Left ventricle myocardium inferior (tissue), 1 donor: ENCODE results near the gene RPS25. TPM values are rescaled to one million over a fixed set of nuclear protein-coding genes. Genes with fewer than 3 reads are reported as not detected.

Experiments
- DNase-seq: peaks from one replicate; pipeline ENCODE4 v3.0.0-alpha.2; 2020
- H3K27ac ChIP-seq: fragments of 200-600 bp; replicated peaks from 2 replicates; pipeline ENCODE4 v1.8.0; 2021
- H3K27me3 ChIP-seq: fragments of 200-600 bp; 2 replicates; pipeline ENCODE4 v1.8.0; 2021; ENCODE audit warnings: low read depth
- H3K36me3 ChIP-seq: fragments of 200-600 bp; 2 replicates; pipeline ENCODE4 v1.8.0; 2021
- H3K4me1 ChIP-seq: fragments of 200-600 bp; 2 replicates; pipeline ENCODE4 v1.8.0; 2021
- H3K4me3 ChIP-seq: fragments of 200-600 bp; 2 replicates; pipeline ENCODE4 v1.8.0; 2021; ENCODE audit warnings: mild to moderate bottlenecking, moderate library complexity
- H3K9me3 ChIP-seq: fragments of 200-600 bp; replicated peaks from 2 replicates; pipeline ENCODE4 v1.8.0; 2021
- intact Hi-C: fragments of 100-400 bp; cut with micrococcal nuclease; formaldehyde crosslinking; loops from one replicate; pipeline ENCODE4 v1.11.0; 2022
- total RNA-seq: library from RNA; stranded (reverse); fragmentation: NEBNext Ultra II Directional; extraction: Animal tissue kit (Norgen Biotek cat#: 25700); gene quantifications from one replicate; pipeline ENCODE4 v1.2.1, GENCODE V29; 2021
- TF ChIP-seq, protein P1 (sequence below): fragments of 200-600 bp; IDR thresholded peaks from 2 replicates; pipeline ENCODE4 v1.8.0; 2021; ENCODE audit warnings: antibody characterized with exemption, mild to moderate bottlenecking, borderline replicate concordance
- donor health status: DM: no; HTN: yes; CAD: no; lungs with severe emphysema.

The RPS25 gene
- total RNA-seq, 1 donor from 2014 or later = 767 TPM

DNA sequence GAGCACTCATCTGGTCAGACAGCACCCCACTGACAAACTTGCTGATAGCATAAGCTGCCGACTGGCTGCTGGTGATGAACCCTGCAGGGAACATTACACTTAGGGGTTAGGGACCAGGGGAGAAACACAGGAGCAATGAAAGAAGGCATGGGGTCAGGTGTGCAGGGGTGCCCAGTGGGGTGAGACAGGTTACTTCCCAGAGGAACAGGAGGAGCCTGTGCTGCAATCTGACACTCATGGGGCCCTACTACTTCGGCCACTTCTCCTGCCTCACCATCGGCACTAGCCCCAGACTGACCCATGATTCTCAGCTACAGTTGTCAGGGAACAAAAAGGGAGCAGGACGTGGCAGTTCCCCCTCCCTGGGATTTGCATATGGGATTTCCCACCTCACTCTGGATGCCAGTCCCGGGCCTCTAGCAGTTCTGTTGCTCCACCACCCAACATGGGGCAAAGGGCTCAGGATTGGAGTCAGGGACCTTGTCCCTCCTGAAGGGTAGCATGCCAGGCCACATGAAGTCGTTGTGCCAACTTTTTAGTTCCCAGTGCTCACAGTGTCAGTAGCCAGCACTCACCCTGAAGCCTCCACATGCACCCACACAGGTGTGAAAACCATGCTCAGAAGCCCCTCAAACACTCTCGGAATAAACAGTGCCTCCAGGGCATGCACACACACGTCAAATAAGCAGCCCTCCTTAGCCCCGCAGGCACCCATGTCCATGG, 10.4 kb upstream of the RPS25 start:
- Histone ChIP-seq H3K9me3 (no peaks in the 10 kb centered on the region), H3K4me1 (peaks cover 41% of the 10 kb centered on the region), H3K27me3 (no peaks in the 10 kb centered on the region), H3K36me3 (peaks cover 31% of the 10 kb centered on the region), H3K27ac (peak overlapping the region; percentile 81), H3K4me3 (no peak overlapping the region)
- DNase-seq = no peak
- TF ChIP-seq, protein P1, sequence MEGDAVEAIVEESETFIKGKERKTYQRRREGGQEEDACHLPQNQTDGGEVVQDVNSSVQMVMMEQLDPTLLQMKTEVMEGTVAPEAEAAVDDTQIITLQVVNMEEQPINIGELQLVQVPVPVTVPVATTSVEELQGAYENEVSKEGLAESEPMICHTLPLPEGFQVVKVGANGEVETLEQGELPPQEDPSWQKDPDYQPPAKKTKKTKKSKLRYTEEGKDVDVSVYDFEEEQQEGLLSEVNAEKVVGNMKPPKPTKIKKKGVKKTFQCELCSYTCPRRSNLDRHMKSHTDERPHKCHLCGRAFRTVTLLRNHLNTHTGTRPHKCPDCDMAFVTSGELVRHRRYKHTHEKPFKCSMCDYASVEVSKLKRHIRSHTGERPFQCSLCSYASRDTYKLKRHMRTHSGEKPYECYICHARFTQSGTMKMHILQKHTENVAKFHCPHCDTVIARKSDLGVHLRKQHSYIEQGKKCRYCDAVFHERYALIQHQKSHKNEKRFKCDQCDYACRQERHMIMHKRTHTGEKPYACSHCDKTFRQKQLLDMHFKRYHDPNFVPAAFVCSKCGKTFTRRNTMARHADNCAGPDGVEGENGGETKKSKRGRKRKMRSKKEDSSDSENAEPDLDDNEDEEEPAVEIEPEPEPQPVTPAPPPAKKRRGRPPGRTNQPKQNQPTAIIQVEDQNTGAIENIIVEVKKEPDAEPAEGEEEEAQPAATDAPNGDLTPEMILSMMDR = no peak
- intact Hi-C loops = no loop called here

DNA sequence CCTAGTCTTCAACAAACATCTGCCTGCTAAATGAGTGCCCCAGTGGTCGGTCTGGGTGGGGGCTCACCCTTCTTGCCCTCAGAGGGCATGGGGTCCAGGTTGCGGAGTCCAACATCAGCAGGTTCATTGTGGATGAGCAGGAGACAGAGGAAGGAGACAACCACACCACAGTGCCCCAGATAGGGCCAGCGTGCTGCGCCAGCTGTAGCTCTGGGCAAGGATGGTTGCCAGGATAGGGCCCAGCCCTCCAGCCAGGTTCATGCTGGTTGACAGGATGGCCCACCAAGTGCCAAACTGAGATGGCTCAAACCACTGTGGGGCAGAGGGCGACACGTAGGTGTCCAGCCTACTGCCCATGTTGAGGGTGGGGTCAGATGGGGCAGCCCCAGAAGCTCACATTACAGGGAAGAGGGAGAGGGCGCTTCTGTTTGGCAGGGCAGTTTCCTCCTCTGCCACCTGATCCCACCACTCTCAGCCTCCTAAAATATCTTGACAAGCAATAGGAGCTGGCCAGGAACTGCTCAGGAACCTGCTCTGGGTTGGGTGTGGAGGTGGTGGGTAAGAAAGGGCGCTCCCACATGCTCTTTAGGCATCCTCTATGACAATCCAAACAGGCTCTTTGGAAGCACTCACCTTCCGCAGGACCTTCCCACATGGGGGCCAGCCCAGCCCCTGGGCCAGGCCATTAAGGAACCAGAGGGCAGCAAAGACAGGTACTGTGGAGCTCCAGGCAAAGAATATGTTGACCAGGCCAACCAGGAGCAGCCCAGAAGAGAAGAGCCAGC, 9.6 kb upstream of the RPS25 start:
- DNase-seq = no peak
- intact Hi-C loops = no loop called here
- H3K27ac ChIP-seq = no peak overlapping the region

DNA sequence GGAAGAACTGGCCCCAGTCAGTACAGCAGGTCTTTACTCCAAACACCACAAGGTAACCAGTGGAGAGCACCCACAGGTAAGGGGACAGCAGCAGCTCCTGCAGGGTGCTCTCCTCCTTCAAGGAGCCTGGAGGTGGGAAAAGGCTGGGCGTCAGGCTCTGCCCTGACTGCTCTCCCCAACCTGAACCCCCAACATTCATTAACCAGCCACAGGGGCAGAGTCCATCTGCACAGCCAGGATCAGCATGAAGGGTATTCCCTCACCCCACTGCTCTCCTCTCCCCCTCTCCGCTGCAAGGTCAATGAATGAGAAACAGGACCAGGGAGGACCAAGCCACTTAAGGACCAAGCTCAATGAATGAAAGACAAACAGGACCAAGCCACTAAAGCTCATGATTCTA, 8.8 kb upstream of the RPS25 start:
- TF ChIP-seq, protein P1 = no peak
- intact Hi-C loops = no loop called here
- Histone ChIP-seq H3K27me3 (no peaks in the 10 kb centered on the region), H3K4me3 (no peak overlapping the region), H3K36me3 (peaks cover 46% of the 10 kb centered on the region), H3K4me1 (peaks cover 41% of the 10 kb centered on the region), H3K9me3 (no peaks in the 10 kb centered on the region), H3K27ac (no peak overlapping the region)
- no peak for DNase-seq

More for the DNA sequence above, 9.6 kb upstream of the RPS25 start:
- H3K36me3 ChIP-seq = peaks cover 38% of the 10 kb centered on the region
- H3K9me3 ChIP-seq = no peaks in the 10 kb centered on the region
- no peaks in the 10 kb centered on the region for H3K27me3 ChIP-seq
- H3K4me1 ChIP-seq = peaks cover 41% of the 10 kb centered on the region
- TF ChIP-seq, protein P1 = no peak
- no peak overlapping the region for H3K4me3 ChIP-seq

DNA sequence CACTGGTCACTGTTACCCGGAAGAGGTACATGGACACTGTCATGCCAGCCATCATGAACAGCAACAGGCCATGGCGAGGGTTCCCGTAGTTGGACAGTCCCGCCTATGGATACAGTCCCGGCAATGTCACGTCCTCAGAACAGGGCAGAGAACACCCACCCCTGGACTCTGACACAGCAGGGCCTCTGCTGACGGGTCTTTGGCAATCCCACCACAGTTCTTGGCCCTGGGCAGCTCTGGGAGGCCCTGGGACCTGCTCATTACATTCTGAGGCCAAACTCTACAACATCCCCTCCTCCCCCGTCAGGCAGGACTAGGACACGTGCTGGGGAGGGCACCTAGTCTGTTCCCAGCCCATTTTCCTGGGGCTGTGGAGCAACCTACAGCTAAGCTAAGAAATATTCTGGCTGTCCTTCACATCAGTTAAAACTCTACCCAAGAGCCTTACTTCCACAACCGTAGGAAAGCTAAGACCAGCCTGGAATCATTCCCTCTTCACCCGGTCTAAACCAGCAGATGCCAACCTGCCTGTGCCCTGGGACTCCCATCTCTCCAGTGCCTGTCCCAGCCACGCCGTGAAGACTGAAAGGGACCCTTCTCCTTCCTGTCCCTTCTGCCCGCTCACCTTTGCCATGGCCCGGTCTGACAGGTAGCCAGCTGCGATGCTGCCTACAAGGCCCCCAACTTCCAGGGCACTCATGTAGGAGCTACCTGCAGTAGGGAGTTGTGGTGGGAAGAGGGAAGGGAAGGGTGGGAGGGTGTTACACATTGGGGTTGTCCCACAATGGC, 8.0 kb upstream of the RPS25 start:
- peaks cover 54% of the 10 kb centered on the region for H3K36me3 ChIP-seq
- no peaks in the 10 kb centered on the region for H3K27me3 ChIP-seq
- peaks cover 45% of the 10 kb centered on the region for H3K4me1 ChIP-seq
- no peak for DNase-seq
- TF ChIP-seq, protein P1 = no peak
- no peaks in the 10 kb centered on the region for H3K9me3 ChIP-seq
- H3K27ac ChIP-seq = no peak overlapping the region
- H3K4me3 ChIP-seq = no peak overlapping the region
- intact Hi-C loops = no loop called here

DNA sequence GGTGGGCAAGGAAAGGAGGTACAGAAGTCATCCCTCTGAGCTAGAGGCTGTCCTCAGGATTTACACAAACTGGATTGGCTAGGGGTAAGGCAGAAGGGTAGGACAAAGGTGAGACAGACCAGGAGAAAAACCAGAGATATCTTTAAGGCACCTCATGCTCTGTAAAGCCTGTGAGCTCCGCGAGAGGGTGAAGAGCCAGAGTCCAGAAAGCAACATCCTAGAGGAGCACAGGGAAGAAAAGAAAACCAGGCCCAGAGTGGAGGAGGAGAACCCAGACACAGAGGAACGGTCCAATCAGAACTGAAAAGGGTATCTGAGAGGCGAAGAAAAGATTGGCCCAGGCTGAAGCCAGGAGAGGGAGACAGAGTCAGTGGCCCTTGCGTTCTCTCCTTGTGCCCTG, 7.4 kb upstream of the RPS25 start:
- Histone ChIP-seq H3K36me3 (peaks cover 59% of the 10 kb centered on the region), H3K27ac (peak overlapping the region; percentile 59), H3K27me3 (no peaks in the 10 kb centered on the region), H3K4me3 (no peak overlapping the region), H3K4me1 (peaks cover 48% of the 10 kb centered on the region), H3K9me3 (no peaks in the 10 kb centered on the region)
- intact Hi-C loops = no loop called here
- TF ChIP-seq, protein P1 = no peak
- no peak for DNase-seq
